Measurements from ENCODE around the gene BCAS3. TPM values are rescaled to one million over a fixed set of nuclear protein-coding genes. Genes with fewer than 3 reads are reported as not detected.

BCAS3 gene
- total RNA-seq (2014; rRNA removed; shearing (Covaris generic)) = 11.4 and 16.2 TPM in 2 replicates

- Histone ChIP-seq H3K27me3 (ENCODE audit: control insufficient read depth, insufficient read depth, low read length) (no peaks in the 10 kb centered on the region), H3K36me3 (replicated peaks; ENCODE audit: control insufficient read depth, insufficient read depth, low read length) (no peaks in the 10 kb centered on the region), H3K4me3 (ENCODE audit: insufficient read depth, low read depth, low read length) (peak within 1 kb of the TSS; percentile 80)
- peak; percentile 97 for DNase-seq
Measured at GRCh38 chr17:60677308-60678117, at the start of gene BCAS3. Gene BCAS3, plus strand, starts transcription at chr17:60677851.

DNA sequence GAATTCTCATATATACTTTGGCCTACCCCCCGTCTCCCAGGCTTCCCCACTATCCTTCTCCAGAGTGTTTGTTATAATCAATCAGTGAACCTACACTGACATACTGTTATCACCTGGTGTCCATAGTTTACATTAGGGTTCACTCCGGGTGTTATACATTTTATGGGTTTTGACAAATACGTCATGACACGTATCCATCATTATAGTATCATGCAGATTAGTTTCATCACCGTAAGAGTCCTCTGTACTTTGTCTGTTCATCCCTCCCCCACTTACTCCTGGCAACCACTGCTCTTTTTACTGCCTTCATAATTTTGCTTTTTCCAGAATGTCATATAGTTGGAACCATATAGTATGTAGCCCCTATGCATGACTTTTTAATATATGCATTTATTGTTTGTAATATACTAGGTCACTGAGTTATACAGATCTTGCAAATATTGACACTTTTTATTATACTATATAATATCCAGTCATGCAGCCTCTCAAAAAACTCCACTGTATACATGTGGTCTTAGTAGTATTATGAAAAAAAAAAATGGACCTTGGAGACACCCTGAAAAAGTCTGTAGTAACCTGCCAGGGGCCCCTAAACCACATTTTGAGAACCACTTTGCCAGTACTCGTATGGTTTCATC is 49.3 kb upstream of the BCAS3 start:
- DNase-seq = no peak
- Histone ChIP-seq H3K36me3 (replicated peaks; ENCODE audit: control insufficient read depth, insufficient read depth, low read length) (no peaks in the 10 kb centered on the region), H3K4me3 (ENCODE audit: insufficient read depth, low read depth, low read length) (no peak overlapping the region), H3K27me3 (ENCODE audit: control insufficient read depth, insufficient read depth, low read length) (no peaks in the 10 kb centered on the region)

- no peak overlapping the region for H3K4me3 ChIP-seq (ENCODE audit: insufficient read depth, low read depth, low read length)
- H3K36me3 ChIP-seq (replicated peaks; ENCODE audit: control insufficient read depth, insufficient read depth, low read length) = 0 out of 2 replicates have a peak, but pooled peaks cover 1% of the 10 kb centered on the region
- no peak for DNase-seq
- no peaks in the 10 kb centered on the region for H3K27me3 ChIP-seq (ENCODE audit: control insufficient read depth, insufficient read depth, low read length)
Measured at GRCh38 chr17:60629120-60629519, 48.5 kb upstream of the BCAS3 start.

DNA sequence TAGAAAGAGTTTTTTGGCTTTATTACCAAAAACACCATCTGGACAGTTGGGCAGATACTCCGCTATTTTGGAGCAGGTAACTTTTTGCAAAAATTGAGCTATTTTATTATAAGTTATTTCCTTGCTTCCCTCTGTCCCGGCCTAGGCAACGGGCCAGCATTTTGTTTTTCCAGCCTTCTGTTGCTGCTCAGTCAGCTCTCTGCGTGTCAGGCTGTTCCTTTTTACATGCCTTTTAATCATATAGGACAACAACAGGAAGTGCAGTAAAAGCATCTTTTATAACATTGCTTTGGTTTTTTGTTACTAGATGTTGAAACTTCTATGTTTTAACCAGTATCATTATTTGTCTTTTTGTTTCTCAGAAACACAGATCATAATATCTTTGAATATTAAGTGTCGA is 47.3 kb upstream of the BCAS3 start:
- H3K27me3 ChIP-seq (ENCODE audit: control insufficient read depth, insufficient read depth, low read length) = no peaks in the 10 kb centered on the region
- DNase-seq = no peak
- no peak overlapping the region for H3K4me3 ChIP-seq (ENCODE audit: insufficient read depth, low read depth, low read length)
- 0 out of 2 replicates have a peak, but pooled peaks cover 2% of the 10 kb centered on the region for H3K36me3 ChIP-seq (replicated peaks; ENCODE audit: control insufficient read depth, insufficient read depth, low read length)

DNA sequence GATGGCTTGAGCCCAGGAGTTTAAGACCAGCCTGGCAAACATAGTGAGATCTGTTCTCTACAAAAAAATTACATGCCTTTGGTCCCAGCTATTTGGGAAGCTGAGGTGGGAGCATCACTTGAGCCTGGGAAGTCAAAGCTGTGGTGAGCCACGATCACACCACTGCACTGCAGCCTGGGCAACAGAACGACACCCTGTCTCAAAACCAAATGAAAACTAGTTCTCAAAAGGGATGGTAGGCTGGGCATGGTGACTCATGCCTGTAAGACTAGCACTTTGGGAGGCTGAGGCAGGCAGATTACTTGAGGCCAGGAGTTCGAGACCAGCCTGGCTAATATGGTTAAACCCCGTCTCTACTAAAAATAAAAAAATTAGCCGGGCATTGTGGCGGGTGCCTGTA is 46.5 kb upstream of the BCAS3 start:
- Histone ChIP-seq H3K27me3 (ENCODE audit: control insufficient read depth, insufficient read depth, low read length) (no peaks in the 10 kb centered on the region), H3K36me3 (replicated peaks; ENCODE audit: control insufficient read depth, insufficient read depth, low read length) (peaks cover 4% of the 10 kb centered on the region), H3K4me3 (ENCODE audit: insufficient read depth, low read depth, low read length) (no peak overlapping the region)
- no peak for DNase-seq

GRCh38 chr17:60637683-60638082 is 40.0 kb upstream of the BCAS3 start:
- Histone ChIP-seq H3K36me3 (replicated peaks; ENCODE audit: control insufficient read depth, insufficient read depth, low read length) (peaks cover 7% of the 10 kb centered on the region), H3K27me3 (ENCODE audit: control insufficient read depth, insufficient read depth, low read length) (no peaks in the 10 kb centered on the region), H3K4me3 (ENCODE audit: insufficient read depth, low read depth, low read length) (no peak overlapping the region)
- no peak for DNase-seq

- no peak overlapping the region for H3K4me3 ChIP-seq (ENCODE audit: insufficient read depth, low read depth, low read length)
- no peaks in the 10 kb centered on the region for H3K27me3 ChIP-seq (ENCODE audit: control insufficient read depth, insufficient read depth, low read length)
- no peak for DNase-seq
- H3K36me3 ChIP-seq (replicated peaks; ENCODE audit: control insufficient read depth, insufficient read depth, low read length) = peaks cover 7% of the 10 kb centered on the region
Measured at GRCh38 chr17:60639019-60639330, 38.7 kb upstream of the BCAS3 start.

DNA sequence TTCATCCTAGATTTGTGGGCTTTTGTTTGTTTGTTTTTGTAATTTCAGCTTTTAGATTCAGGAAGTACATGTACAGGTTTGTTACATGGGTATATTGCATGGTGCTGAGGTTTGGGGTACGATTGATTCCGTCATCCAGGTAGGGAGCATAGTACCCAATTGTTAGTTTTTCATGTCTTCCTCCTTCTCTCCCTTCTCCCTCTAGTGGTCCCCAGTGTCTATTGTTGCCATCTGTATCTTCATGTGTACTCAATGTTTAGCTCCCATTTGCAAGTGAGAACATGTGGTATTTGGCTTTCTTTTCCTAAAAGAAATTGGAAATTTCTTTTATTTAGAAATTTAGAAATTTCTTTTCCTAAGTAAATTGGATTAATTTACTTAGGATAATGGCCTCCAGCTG is 37.1 kb upstream of the BCAS3 start:
- peaks cover 5% of the 10 kb centered on the region for H3K36me3 ChIP-seq (replicated peaks; ENCODE audit: control insufficient read depth, insufficient read depth, low read length)
- DNase-seq = no peak
- H3K27me3 ChIP-seq (ENCODE audit: control insufficient read depth, insufficient read depth, low read length) = no peaks in the 10 kb centered on the region
- H3K4me3 ChIP-seq (ENCODE audit: insufficient read depth, low read depth, low read length) = no peak overlapping the region

- Histone ChIP-seq H3K4me3 (ENCODE audit: insufficient read depth, low read depth, low read length) (no peak overlapping the region), H3K36me3 (replicated peaks; ENCODE audit: control insufficient read depth, insufficient read depth, low read length) (peaks cover 3% of the 10 kb centered on the region), H3K27me3 (ENCODE audit: control insufficient read depth, insufficient read depth, low read length) (no peaks in the 10 kb centered on the region)
- DNase-seq = no peak
Measured at GRCh38 chr17:60641126-60641525, 36.5 kb upstream of the BCAS3 start.

GRCh38 chr17:60641810-60642220 is 35.8 kb upstream of the BCAS3 start:
- no peaks in the 10 kb centered on the region for H3K27me3 ChIP-seq (ENCODE audit: control insufficient read depth, insufficient read depth, low read length)
- H3K4me3 ChIP-seq (ENCODE audit: insufficient read depth, low read depth, low read length) = no peak overlapping the region
- H3K36me3 ChIP-seq (replicated peaks; ENCODE audit: control insufficient read depth, insufficient read depth, low read length) = peaks cover 2% of the 10 kb centered on the region
- peak; percentile 65 for DNase-seq

GRCh38 chr17:60645918-60646523 is 31.6 kb upstream of the BCAS3 start:
- Histone ChIP-seq H3K36me3 (replicated peaks; ENCODE audit: control insufficient read depth, insufficient read depth, low read length) (peaks cover 2% of the 10 kb centered on the region; the same call in 1 of the 2 replicates), H3K4me3 (ENCODE audit: insufficient read depth, low read depth, low read length) (no peak overlapping the region), H3K27me3 (ENCODE audit: control insufficient read depth, insufficient read depth, low read length) (no peaks in the 10 kb centered on the region)
- DNase-seq = no peak

- DNase-seq = no peak
- Histone ChIP-seq H3K4me3 (ENCODE audit: insufficient read depth, low read depth, low read length) (no peak overlapping the region), H3K36me3 (replicated peaks; ENCODE audit: control insufficient read depth, insufficient read depth, low read length) (peaks cover 2% of the 10 kb centered on the region; the same call in 1 of the 2 replicates), H3K27me3 (ENCODE audit: control insufficient read depth, insufficient read depth, low read length) (no peaks in the 10 kb centered on the region)
Measured at GRCh38 chr17:60646701-60647100, 30.9 kb upstream of the BCAS3 start.

GRCh38 chr17:60647705-60648104 is 29.9 kb upstream of the BCAS3 start:
- Histone ChIP-seq H3K27me3 (ENCODE audit: control insufficient read depth, insufficient read depth, low read length) (no peaks in the 10 kb centered on the region), H3K36me3 (replicated peaks; ENCODE audit: control insufficient read depth, insufficient read depth, low read length) (peaks cover 2% of the 10 kb centered on the region; the same call in 1 of the 2 replicates), H3K4me3 (ENCODE audit: insufficient read depth, low read depth, low read length) (no peak overlapping the region)
- DNase-seq = no peak

DNA sequence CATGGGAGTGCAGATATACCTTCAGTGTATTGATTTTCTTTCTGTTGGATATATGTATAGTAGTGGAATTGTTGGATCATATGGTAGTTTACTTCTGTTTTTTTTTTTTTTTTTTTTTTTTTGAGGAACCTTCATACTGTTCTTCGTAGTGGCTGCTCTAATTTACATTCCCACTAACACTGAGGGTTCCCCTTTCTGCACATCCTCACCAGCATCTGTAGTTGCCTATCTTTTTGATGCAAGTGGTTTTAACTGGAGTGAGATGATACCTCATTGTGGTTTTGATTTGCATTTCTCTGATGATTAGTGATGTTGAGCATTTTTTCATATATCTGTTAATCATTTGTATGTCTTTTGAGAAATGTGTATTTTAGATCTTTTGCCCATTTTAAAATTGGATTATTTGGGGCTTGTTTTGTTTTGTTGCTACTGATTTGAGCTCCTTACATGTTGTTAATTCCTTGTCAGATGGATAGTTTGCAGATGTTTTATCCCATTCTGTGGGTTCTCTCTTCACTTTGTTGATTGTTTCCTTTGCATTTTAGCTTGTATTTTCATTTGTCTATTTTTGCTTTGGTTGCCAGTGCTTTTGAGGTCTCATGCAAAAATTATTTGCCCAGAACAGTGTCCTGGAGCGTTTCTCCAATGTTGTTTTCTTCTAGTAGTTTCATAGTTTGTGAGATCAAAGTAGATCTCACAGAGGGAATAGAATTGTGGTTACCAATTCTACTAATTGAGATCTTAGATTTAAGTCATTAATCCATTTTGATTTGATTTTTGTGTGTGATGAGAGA is 25.0 kb upstream of the BCAS3 start:
- Histone ChIP-seq H3K27me3 (ENCODE audit: control insufficient read depth, insufficient read depth, low read length) (no peaks in the 10 kb centered on the region), H3K36me3 (replicated peaks; ENCODE audit: control insufficient read depth, insufficient read depth, low read length) (peaks cover 2% of the 10 kb centered on the region), H3K4me3 (ENCODE audit: insufficient read depth, low read depth, low read length) (no peak overlapping the region)
- DNase-seq = no peak
